ENCODE data around the gene CLCN1. TPM values are rescaled to one million over a fixed set of nuclear protein-coding genes. Genes with fewer than 3 reads are reported as not detected.

The CLCN1 gene
- total and polyA plus RNA-seq, 12 donors, result under 0.01 to 0.32 (median 0.12) TPM; not detected in 8

DNA sequence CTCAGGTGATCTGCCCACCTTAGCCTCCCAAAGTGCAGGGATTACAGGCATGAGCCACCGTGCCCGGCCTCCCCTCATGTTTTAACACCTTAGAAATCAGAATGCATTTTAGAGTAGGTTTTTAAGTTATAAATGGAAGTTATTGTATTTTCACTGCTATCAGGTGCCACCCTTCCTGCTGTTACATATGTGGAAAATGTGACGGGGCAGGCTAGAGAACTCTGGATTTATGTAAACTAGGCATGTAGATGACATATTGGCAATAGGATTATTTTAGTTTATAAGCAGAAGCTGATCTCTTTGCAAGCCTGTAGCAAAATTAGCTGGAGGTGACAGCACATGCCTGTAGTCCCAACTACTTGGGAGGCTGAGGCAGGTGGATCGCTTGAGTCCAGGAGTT lies 25.6 kb upstream of the CLCN1 start:
- Histone ChIP-seq H3K36me3 (replicated peaks in 1 of 2) (peaks cover 0 to 35% of the 10 kb centered on the region in 2 donors), H3K27me3 (no peaks in the 10 kb centered on the region), H3K9me3 (replicated peaks in 1 of 3) (no peaks in the 10 kb centered on the region), H3K4me1 (replicated peaks in 1 of 2) (peaks cover 4 to 29% of the 10 kb centered on the region in 2 donors), H3K27ac (no peak overlapping the region), H3K4me3 (no peak overlapping the region)
- intact Hi-C loops (cut with DNase I), result no loop called here
- WGBS, 4 donors, result 83 to 97% (median 91%) methylated on average over 4 of the region's 4 CpGs
- TF ChIP-seq POLR2A (IDR thresholded peaks at IDR 0.05) (no peak), CTCF (IDR thresholded peaks at IDR 0.05) (no peak)
- DNase-seq, result no peak

GRCh38 chr7:143292876-143293275 lies 23.0 kb upstream of the CLCN1 start:
- TF ChIP-seq CTCF (IDR thresholded peaks at IDR 0.05) (no peak), POLR2A (IDR thresholded peaks at IDR 0.05) (no peak)
- Histone ChIP-seq H3K27ac (no peak overlapping the region), H3K9me3 (replicated peaks in 1 of 3) (no peaks in the 10 kb centered on the region), H3K27me3 (no peaks in the 10 kb centered on the region), H3K36me3 (replicated peaks in 1 of 2) (peaks cover 0 to 46% of the 10 kb centered on the region in 2 donors), H3K4me3 (no peak overlapping the region), H3K4me1 (replicated peaks in 1 of 2) (peaks cover 4 to 23% of the 10 kb centered on the region in 2 donors)
- intact Hi-C loops (cut with DNase I), result no loop called here
- DNase-seq, result no peak
- 91 to 97% (median 96%) methylated on average over 5 of the region's 5 CpGs for WGBS, 4 donors

DNA sequence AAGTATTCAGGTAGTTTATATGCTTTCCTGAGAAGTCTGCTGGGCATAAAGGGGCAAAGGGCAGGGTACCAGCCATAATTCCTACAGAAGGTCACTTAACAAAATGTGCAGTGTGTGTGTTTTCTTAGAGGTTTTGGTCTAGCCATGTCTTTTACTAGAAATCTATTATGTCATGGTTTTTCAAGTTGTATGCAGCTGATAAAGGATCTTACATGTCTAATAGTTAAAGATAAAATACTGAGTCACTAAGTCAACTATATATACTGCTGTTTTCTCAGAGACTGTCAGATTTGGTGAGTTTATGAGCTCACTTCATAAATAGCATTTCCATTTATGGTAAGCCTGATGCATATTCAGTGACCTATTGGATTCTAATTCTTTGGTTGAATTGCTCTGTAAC lies 20.0 kb upstream of the CLCN1 start:
- Histone ChIP-seq H3K4me3 (no peak overlapping the region), H3K36me3 (replicated peaks in 1 of 2) (peaks cover 0 to 59% of the 10 kb centered on the region in 2 donors), H3K27ac (no peak overlapping the region), H3K27me3 (no peaks in the 10 kb centered on the region), H3K4me1 (replicated peaks in 1 of 2) (peaks cover 0 to 3% of the 10 kb centered on the region in 2 donors), H3K9me3 (replicated peaks in 1 of 3) (no peaks in the 10 kb centered on the region)
- intact Hi-C loops (cut with DNase I), result no loop called here
- TF ChIP-seq CTCF (IDR thresholded peaks at IDR 0.05), result no peak
- no peak for TF ChIP-seq POLR2A (IDR thresholded peaks at IDR 0.05)
- DNase-seq, result no peak

DNA sequence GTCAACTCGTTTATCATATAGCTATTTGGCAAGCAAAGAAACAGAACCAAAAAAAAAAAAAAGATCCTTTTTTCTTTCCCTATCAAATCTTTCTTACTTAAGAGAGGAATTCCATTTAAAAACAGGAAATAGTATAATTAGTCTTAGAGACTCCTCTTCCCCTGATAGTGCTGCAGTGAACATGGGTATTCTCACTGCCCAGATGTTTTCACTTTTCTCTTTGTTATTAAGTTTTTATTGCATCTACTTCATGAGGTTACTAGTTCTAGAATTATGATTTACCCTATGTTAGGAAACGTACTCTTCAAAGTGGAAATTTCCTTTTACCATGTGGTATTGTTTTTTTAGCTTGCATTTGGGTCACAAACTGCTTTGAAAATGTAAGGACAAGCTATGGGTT lies 19.2 kb upstream of the CLCN1 start:
- WGBS, 4 donors, result 44 to 55% (median 54%) methylated on average over 2 of the region's 2 CpGs
- Histone ChIP-seq H3K27me3 (no peaks in the 10 kb centered on the region), H3K27ac (no peak overlapping the region), H3K4me1 (replicated peaks in 1 of 2) (no peaks in the 10 kb centered on the region), H3K36me3 (replicated peaks in 1 of 2) (peaks cover 0 to 67% of the 10 kb centered on the region in 2 donors), H3K9me3 (replicated peaks in 1 of 3) (no peaks in the 10 kb centered on the region), H3K4me3 (no peak overlapping the region)
- intact Hi-C loops (cut with DNase I), result no loop called here
- DNase-seq, result no peak
- TF ChIP-seq CTCF (IDR thresholded peaks at IDR 0.05) (no peak), POLR2A (IDR thresholded peaks at IDR 0.05) (no peak)
